ENCODE data around the gene GRIPAP1. TPM values are rescaled to one million over a fixed set of nuclear protein-coding genes. Genes with fewer than 3 reads are reported as not detected.

Gene GRIPAP1
- polyA plus RNA-seq, 3 donors from 2014 or later: 0.62 to 19.8 (median 7.7) TPM

GRCh38 chrX:48965959-48966358 is 36.1 kb downstream of the GRIPAP1 start:
- no peak for DNase-seq
- no peak overlapping the region for H3K4me3 Mint-ChIP-seq
- no peaks in the 10 kb centered on the region for H3K36me3 Mint-ChIP-seq
- peaks cover 0 to 8% (median 3%) of the 10 kb centered on the region in 3 donors for H3K27me3 Mint-ChIP-seq (ENCODE audit: low read depth in 3 of 3)
- no peaks in the 10 kb centered on the region for H3K4me1 Mint-ChIP-seq
- H3K27ac Mint-ChIP-seq: no peak overlapping the region
- H3K9me3 Mint-ChIP-seq: no peaks in the 10 kb centered on the region

GRCh38 chrX:48961585-48962091 is 40.4 kb downstream of the GRIPAP1 start:
- no peak overlapping the region for H3K27ac Mint-ChIP-seq
- DNase-seq: no peak
- no peaks in the 10 kb centered on the region for H3K36me3 Mint-ChIP-seq
- no peak overlapping the region for H3K4me3 Mint-ChIP-seq
- H3K27me3 Mint-ChIP-seq (ENCODE audit: low read depth in 3 of 3): peaks cover 19 to 25% (median 20%) of the 10 kb centered on the region in 3 donors
- H3K4me1 Mint-ChIP-seq: peaks cover 7 to 9% of the 10 kb centered on the region in 2 donors
- H3K9me3 Mint-ChIP-seq: peaks cover 0 to 1% (median 0%) of the 10 kb centered on the region in 6 donors

- Mint-ChIP-seq H3K27ac (peak overlapping the region; percentile 5 to 100 (median 68)), H3K9me3 (peaks cover 0 to 1% (median 0%) of the 10 kb centered on the region in 6 donors), H3K4me1 (peaks cover 19 to 20% of the 10 kb centered on the region in 2 donors), H3K4me3 (peak overlapping the region in 4 of 5 donors; percentile 3 to 60 (median 38)), H3K27me3 (ENCODE audit: low read depth in 3 of 3) (peaks cover 21 to 25% (median 22%) of the 10 kb centered on the region in 3 donors), H3K36me3 (no peaks in the 10 kb centered on the region)
- no peak for DNase-seq
These were observed 41.8 kb downstream of the GRIPAP1 start for GRCh38 chrX:48960291-48960690.

GRCh38 chrX:48958635-48959094 is 43.4 kb downstream of the GRIPAP1 start:
- Mint-ChIP-seq H3K4me3 (peak overlapping the region; percentile 93 to 100 (median 99)), H3K4me1 (peaks cover 34 to 36% of the 10 kb centered on the region in 2 donors), H3K9me3 (peaks cover 0 to 1% (median 0%) of the 10 kb centered on the region in 6 donors), H3K27ac (peak overlapping the region; percentile 99 to 100 (median 100)), H3K27me3 (ENCODE audit: low read depth in 3 of 3) (peaks cover 21 to 25% (median 22%) of the 10 kb centered on the region in 3 donors), H3K36me3 (no peaks in the 10 kb centered on the region)
- DNase-seq: no peak

- Mint-ChIP-seq H3K36me3 (no peaks in the 10 kb centered on the region), H3K27me3 (ENCODE audit: low read depth in 3 of 3) (peaks cover 21 to 26% (median 25%) of the 10 kb centered on the region in 3 donors), H3K27ac (peak overlapping the region; percentile 99 to 100 (median 100)), H3K4me3 (peak overlapping the region; percentile 93 to 100 (median 99)), H3K4me1 (peaks cover 41 to 42% of the 10 kb centered on the region in 2 donors), H3K9me3 (peaks cover 0 to 1% (median 0%) of the 10 kb centered on the region in 6 donors)
- DNase-seq: peak; percentile 93 to 96 (median 95)
These were observed 44.0 kb downstream of the GRIPAP1 start for GRCh38 chrX:48957827-48958634.

- Mint-ChIP-seq H3K27me3 (ENCODE audit: low read depth in 3 of 3) (peaks cover 21 to 25% (median 23%) of the 10 kb centered on the region in 3 donors), H3K27ac (peak within 1 kb of the TSS; percentile 99 to 100 (median 100)), H3K9me3 (peaks cover 0 to 1% (median 0%) of the 10 kb centered on the region in 6 donors), H3K4me1 (peaks cover 45 to 48% of the 10 kb centered on the region in 2 donors), H3K4me3 (peak within 1 kb of the TSS; percentile 93 to 100 (median 99)), H3K36me3 (no peaks in the 10 kb centered on the region)
- DNase-seq: peak in 1 of 3 donors; percentile 84
These were observed 44.6 kb downstream of the GRIPAP1 start, which contains the start of gene OTUD5 for GRCh38 chrX:48957477-48957826. OTUD5 (minus strand) TSS chrX:48957607; CDS start chrX:48957570, 37 bp downstream.

GRCh38 chrX:48956728-48957414 is 45.2 kb downstream of the GRIPAP1 start:
- peaks cover 51 to 54% of the 10 kb centered on the region in 2 donors for H3K4me1 Mint-ChIP-seq
- peak; percentile 65 to 71 (median 65) for DNase-seq
- H3K27me3 Mint-ChIP-seq (ENCODE audit: low read depth in 3 of 3): peaks cover 21 to 25% (median 21%) of the 10 kb centered on the region in 3 donors
- H3K27ac Mint-ChIP-seq: peak overlapping the region; percentile 76 to 94 (median 90)
- no peaks in the 10 kb centered on the region for H3K36me3 Mint-ChIP-seq
- H3K4me3 Mint-ChIP-seq: peak overlapping the region; percentile 79 to 85 (median 83)
- H3K9me3 Mint-ChIP-seq: peaks cover 0 to 1% (median 0%) of the 10 kb centered on the region in 6 donors

GRCh38 chrX:48948589-48948988 is 53.5 kb downstream of the GRIPAP1 start:
- H3K4me1 Mint-ChIP-seq: peaks cover 37 to 42% of the 10 kb centered on the region in 2 donors
- no peak for DNase-seq
- no peak overlapping the region for H3K4me3 Mint-ChIP-seq
- H3K36me3 Mint-ChIP-seq: peaks cover 0 to 4% (median 0%) of the 10 kb centered on the region in 3 donors
- H3K27ac Mint-ChIP-seq: peak overlapping the region in 1 of 6 donors; percentile 26
- peaks cover 0 to 9% (median 6%) of the 10 kb centered on the region in 3 donors for H3K27me3 Mint-ChIP-seq (ENCODE audit: low read depth in 3 of 3)
- H3K9me3 Mint-ChIP-seq: no peaks in the 10 kb centered on the region

- no peak overlapping the region for H3K4me3 Mint-ChIP-seq
These were observed 56.3 kb downstream of the GRIPAP1 start for GRCh38 chrX:48945517-48946348.

GRCh38 chrX:48942895-48943294 is 59.2 kb downstream of the GRIPAP1 start:
- Mint-ChIP-seq H3K36me3 (peaks cover 0 to 6% (median 0%) of the 10 kb centered on the region in 3 donors), H3K4me1 (peaks cover 67 to 72% of the 10 kb centered on the region in 2 donors), H3K27ac (peak overlapping the region; percentile 8 to 88 (median 85)), H3K9me3 (no peaks in the 10 kb centered on the region), H3K4me3 (peak overlapping the region in 1 of 5 donors; percentile 79), H3K27me3 (ENCODE audit: low read depth in 3 of 3) (peaks cover 6 to 10% (median 9%) of the 10 kb centered on the region in 3 donors)
- no peak for DNase-seq

More at GRCh38 chrX:48945517-48946348, 56.3 kb downstream of the GRIPAP1 start:
- Mint-ChIP-seq H3K9me3 (no peaks in the 10 kb centered on the region), H3K27ac (peak overlapping the region; percentile 30 to 69 (median 44)), H3K36me3 (peaks cover 0 to 6% (median 4%) of the 10 kb centered on the region in 3 donors), H3K4me1 (peaks cover 45 to 50% of the 10 kb centered on the region in 2 donors), H3K27me3 (ENCODE audit: low read depth in 3 of 3) (peaks cover 0 to 10% (median 6%) of the 10 kb centered on the region in 3 donors)
- DNase-seq: peak; percentile 42 to 62 (median 61)

GRCh38 chrX:48940404-48940955 is 61.6 kb downstream of the GRIPAP1 start:
- H3K27ac Mint-ChIP-seq: peak overlapping the region; percentile 81 to 99 (median 94)
- peak in 1 of 3 donors; percentile 26 for DNase-seq
- no peaks in the 10 kb centered on the region for H3K9me3 Mint-ChIP-seq
- peak overlapping the region; percentile 75 to 91 (median 82) for H3K4me3 Mint-ChIP-seq
- peaks cover 11 to 15% (median 12%) of the 10 kb centered on the region in 3 donors for H3K27me3 Mint-ChIP-seq (ENCODE audit: low read depth in 3 of 3)
- H3K36me3 Mint-ChIP-seq: peaks cover 0 to 8% (median under 1%) of the 10 kb centered on the region in 3 donors
- peaks cover 81 to 89% of the 10 kb centered on the region in 2 donors for H3K4me1 Mint-ChIP-seq

GRCh38 chrX:48939524-48940228 is 62.4 kb downstream of the GRIPAP1 start:
- DNase-seq: peak in 2 of 3 donors; percentile 17 to 23
- H3K27me3 Mint-ChIP-seq (ENCODE audit: low read depth in 3 of 3): peaks cover 10 to 15% (median 11%) of the 10 kb centered on the region in 3 donors
- peaks cover 89 to 97% of the 10 kb centered on the region in 2 donors for H3K4me1 Mint-ChIP-seq
- H3K4me3 Mint-ChIP-seq: peak overlapping the region; percentile 75 to 91 (median 82)
- H3K27ac Mint-ChIP-seq: peak overlapping the region; percentile 93 to 99 (median 95)
- H3K36me3 Mint-ChIP-seq: peaks cover 0 to 14% (median 4%) of the 10 kb centered on the region in 3 donors
- H3K9me3 Mint-ChIP-seq: no peaks in the 10 kb centered on the region

Measured in immature natural killer cell (primary cell).